ENCODE measurements around the gene ATXN1.

ATXN1 gene

GRCh38 chr6:16346831-16347230 is 414.4 kb downstream of the ATXN1 start:
- TF ChIP-seq CTCF (IDR thresholded peaks at IDR 0.05; ENCODE audit: extremely low read depth, missing control alignments) = no peak
- DNase-seq (ENCODE audit: low spot score) = no peak

GRCh38 chr6:16345449-16346330 is 415.6 kb downstream of the ATXN1 start:
- no peak for DNase-seq (ENCODE audit: low spot score)
- no peak for TF ChIP-seq CTCF (IDR thresholded peaks at IDR 0.05; ENCODE audit: extremely low read depth, missing control alignments)

- no peak for DNase-seq (ENCODE audit: low spot score)
- TF ChIP-seq CTCF (IDR thresholded peaks at IDR 0.05; ENCODE audit: extremely low read depth, missing control alignments) = no peak
Measured at GRCh38 chr6:16344756-16345155, 416.5 kb downstream of the ATXN1 start.

GRCh38 chr6:16343593-16343992 is 417.7 kb downstream of the ATXN1 start:
- DNase-seq (ENCODE audit: low spot score) = no peak
- TF ChIP-seq CTCF (IDR thresholded peaks at IDR 0.05; ENCODE audit: extremely low read depth, missing control alignments) = no peak

- no peak for TF ChIP-seq CTCF (IDR thresholded peaks at IDR 0.05; ENCODE audit: extremely low read depth, missing control alignments)
- DNase-seq (ENCODE audit: low spot score) = no peak
Measured at GRCh38 chr6:16339265-16339587, 422.0 kb downstream of the ATXN1 start.

GRCh38 chr6:16338577-16339264 is 422.5 kb downstream of the ATXN1 start:
- no peak for DNase-seq (ENCODE audit: low spot score)

More at GRCh38 chr6:16338577-16339264, 422.5 kb downstream of the ATXN1 start:
- TF ChIP-seq CTCF (IDR thresholded peaks at IDR 0.05; ENCODE audit: extremely low read depth, missing control alignments) = no peak
